HepG2 (cell line): ENCODE data around the gene KRTAP10-10. TPM values are rescaled to one million over a fixed set of nuclear protein-coding genes. Genes with fewer than 3 reads are reported as not detected.

Experiments used
- BRF2 ChIP-seq: sonication (generic); formaldehyde crosslinking; IDR thresholded peaks from 2 replicates; pipeline ENCODE4 v1.8.1; 2022; ENCODE audit warnings: mild to moderate bottlenecking, missing genetic modification reagents
- DZIP1 ChIP-seq: sonication (generic); formaldehyde crosslinking; IDR thresholded peaks from 2 replicates; pipeline ENCODE4 v1.5.0; 2020; ENCODE audit warnings: mild to moderate bottlenecking, missing genetic modification reagents
- EHMT2 ChIP-seq: fragments of 200-600 bp; sonication (generic); IDR thresholded peaks from 2 replicates; pipeline ENCODE4 v1.7.0; 2017; ENCODE audit warnings: antibody characterized with exemption, low read depth, low read length, borderline replicate concordance
- FOXM1 ChIP-seq: sonication (generic); formaldehyde crosslinking; IDR thresholded peaks from 2 replicates; pipeline ENCODE4 v1.5.0; 2020; ENCODE audit warnings: missing genetic modification reagents
- PHB2 ChIP-seq: fragments of 450-650 bp; IDR thresholded peaks from 2 replicates; pipeline ENCODE4 v1.6.1; 2018; ENCODE audit not compliant: partially characterized antibody
- TEAD2 ChIP-seq: sonication (generic); formaldehyde crosslinking; IDR thresholded peaks from 2 replicates; pipeline ENCODE4 v1.9.0; 2021; ENCODE audit warnings: missing genetic modification reagents
- TFE3 ChIP-seq: IDR thresholded peaks from 2 replicates; pipeline ENCODE4 v1.6.1; 2016
- ZBTB46 ChIP-seq: sonication (generic); formaldehyde crosslinking; IDR thresholded peaks from 2 replicates; pipeline ENCODE4 v1.4.0; 2020; ENCODE audit warnings: mild to moderate bottlenecking, missing genetic modification reagents, borderline replicate concordance
- ZNF20 ChIP-seq: sonication (generic); formaldehyde crosslinking; IDR thresholded peaks from 2 replicates; pipeline ENCODE4 v1.4.0; 2020; ENCODE audit warnings: mild to moderate bottlenecking, moderate library complexity, missing genetic modification reagents
- ZNF670 ChIP-seq: sonication (generic); formaldehyde crosslinking; IDR thresholded peaks from 2 replicates; pipeline ENCODE4 v1.8.0; 2022; ENCODE audit warnings: mild to moderate bottlenecking, missing genetic modification reagents, borderline replicate concordance
- polyA plus RNA-seq, 8 experiments: library from polyadenylated mRNA; depleted of rRNA in 3 of 8; stranded (reverse) in 7 of 8; unstranded in 1 of 8; fragments of >200 nt; fragmentation: Illumina TruSeq in 4 of 8; extraction: Trizol in 4 of 8; gene quantifications; 2 replicates each; pipeline versions ENCODE4 v1.2.1 to v1.2.3, GENCODE V29; 2011 to 2016; ENCODE audit warnings: low read depth in 4 of 8, missing spikeins in 1 of 8, mixed read lengths in 1 of 8; ENCODE audit not compliant: insufficient read depth in 1 of 8
- total RNA-seq, 5 experiments: library from RNA; depleted of rRNA; stranded (reverse); fragments of >200 nt; fragmentation: Illumina TruSeq; extraction: Trizol; gene quantifications; 2 replicates each; pipeline ENCODE4 v1.2.3, GENCODE V29; 2016; ENCODE audit warnings: low read depth in 1 of 5

KRTAP10-10 gene
- total and polyA plus RNA-seq, 2 of the 13 experiments (the other 11 are each of a cell fraction or from before 2014, with no cell fraction given), result not detected

- TF ChIP-seq EHMT2 (no peak), ZBTB46 (CRISPR knock-in tag) (no peak), TEAD2 (CRISPR knock-in tag) (no peak), ZNF20 (CRISPR knock-in tag) (no peak), PHB2 (no peak), DZIP1 (CRISPR knock-in tag) (no peak), FOXM1 (CRISPR knock-in tag) (no peak), ZNF670 (CRISPR knock-in tag) (no peak), BRF2 (CRISPR knock-in tag) (no peak), TFE3 (CRISPR knock-in tag) (no peak)
Measured at GRCh38 chr21:44603911-44604310, 33.2 kb upstream of the KRTAP10-10 start (continued).
